Naive thymus-derived CD4-positive, alpha-beta T cell (primary cell): Measurements from ENCODE around the gene SCN2B. TPM values are rescaled to one million over a fixed set of nuclear protein-coding genes. Genes with fewer than 3 reads are reported as not detected.

Experiments used
- ATAC-seq: fragments of 150-1000 bp; cut with Tn5 transposase; 2 replicates; pipeline ENCODE4 v1.10.0; 2021; ENCODE audit warnings: mild to moderate bottlenecking, moderate library complexity
- CTCF ChIA-PET: fragments of 350-600 bp; sonication (Branson Sonifier 250); formaldehyde crosslinking; loops from one replicate; lab custom pipeline; 2021; ENCODE audit warnings: antibody characterized with exemption; lab: Charles Lee
- POLR2A ChIA-PET: fragments of 350-600 bp; sonication (Branson Sonifier 250); formaldehyde crosslinking; loops from one replicate; lab custom pipeline; 2021; ENCODE audit warnings: antibody characterized with exemption, inconsistent platforms; lab: Charles Lee
- DNase-seq, 9 donors: peaks; one replicate each; pipeline versions ENCODE4 v3.0.0 to v3.0.0-alpha.2; 2020 to 2022; ENCODE audit warnings: mixed read lengths in 1 of 9
- H3K27ac ChIP-seq: one replicate; pipeline ENCODE4 v1.7.0; 2013; ENCODE audit warnings: mild to moderate bottlenecking, low read depth, low read length, moderate library complexity
- H3K27me3 ChIP-seq, 2 donors: one replicate each; pipeline ENCODE4 v1.7.0; 2013; ENCODE audit warnings: low read length in 2 of 2, mild to moderate bottlenecking in 2 of 2, moderate library complexity in 2 of 2; ENCODE audit not compliant: control insufficient read depth in 2 of 2, insufficient read depth in 2 of 2
- H3K36me3 ChIP-seq, 3 experiments: 1 replicate in 2 of 3; 2 replicates in 1 of 3; pipeline ENCODE4 v1.7.0; 2013; ENCODE audit warnings: low read length in 3 of 3, mild to moderate bottlenecking in 3 of 3, moderate library complexity in 1 of 3; ENCODE audit not compliant: insufficient read depth in 3 of 3, control insufficient read depth in 2 of 3
- H3K4me1 ChIP-seq, 2 donors: one replicate each; pipeline ENCODE4 v1.7.0; 2013; ENCODE audit warnings: low read length in 2 of 2, mild to moderate bottlenecking in 2 of 2, moderate library complexity in 1 of 2; ENCODE audit not compliant: control insufficient read depth in 2 of 2, insufficient read depth in 2 of 2
- H3K4me3 ChIP-seq: 2 replicates; pipeline ENCODE4 v1.7.0; 2013; ENCODE audit warnings: mild to moderate bottlenecking, low read length
- H3K9me3 ChIP-seq, 3 experiments: 1 replicate in 2 of 3; 2 replicates in 1 of 3; pipeline ENCODE4 v1.7.0; 2013; ENCODE audit warnings: low read length in 3 of 3; ENCODE audit not compliant: control insufficient read depth in 2 of 3
- H3K27ac Mint-ChIP-seq, 9 donors: one replicate each; pipeline ENCODE4 v1.8.0; 2020 to 2022; ENCODE audit warnings: mixed read lengths in 9 of 9, mild to moderate bottlenecking in 8 of 9, moderate library complexity in 5 of 9, inconsistent platforms in 2 of 9
- H3K27me3 Mint-ChIP-seq, 5 donors: one replicate each; pipeline ENCODE4 v1.8.0; 2021 to 2022; ENCODE audit warnings: mixed read lengths in 5 of 5, mild to moderate bottlenecking in 1 of 5
- H3K36me3 Mint-ChIP-seq, 5 donors: one replicate each; pipeline ENCODE4 v1.8.0; 2020 to 2022; ENCODE audit warnings: mixed read lengths in 5 of 5, mild to moderate bottlenecking in 3 of 5, inconsistent platforms in 1 of 5
- H3K4me1 Mint-ChIP-seq, 7 donors: one replicate each; pipeline ENCODE4 v1.8.0; 2020 to 2022; ENCODE audit warnings: mixed read lengths in 7 of 7, mild to moderate bottlenecking in 3 of 7, inconsistent platforms in 1 of 7
- H3K4me3 Mint-ChIP-seq, 10 donors: one replicate each; pipeline ENCODE4 v1.8.0; 2020 to 2022; ENCODE audit warnings: mild to moderate bottlenecking in 10 of 10, mixed read lengths in 10 of 10, moderate library complexity in 6 of 10, inconsistent platforms in 2 of 10
- H3K9me3 Mint-ChIP-seq, 11 donors: one replicate each; pipeline ENCODE4 v1.8.0; 2020 to 2022; ENCODE audit warnings: mixed read lengths in 11 of 11, mild to moderate bottlenecking in 4 of 11, inconsistent platforms in 1 of 11, moderate library complexity in 1 of 11
- intact Hi-C, 2 donors: fragments of 100-400 bp; cut with micrococcal nuclease; formaldehyde crosslinking; loops; one replicate each; pipeline ENCODE4 v1.15.1; 2023
- polyA plus RNA-seq, 2 donors: library from polyadenylated mRNA; unstranded; fragments of 300-500 nt; fragmentation: Illumina TruSeq; gene quantifications; one replicate each; pipeline ENCODE4 v1.2.3, GENCODE V29; 2021
- total RNA-seq, 6 experiments: library from RNA in 5 of 6; stranded (reverse) in 5 of 6; gene quantifications; 1 replicate in 5 of 6; 2 replicates in 1 of 6; pipeline ENCODE4 v1.2.3 and lab custom pipeline; 2021 to 2026

SCN2B gene
- total and polyA plus RNA-seq, 7 experiments from 2014 or later = not detected

GRCh38 chr11:118112711-118113430, 63.6 kb downstream of the SCN2B start:
- H3K4me3 ChIP-seq = no peak overlapping the region
- no peaks in the 10 kb centered on the region for H3K4me1 ChIP-seq
- H3K27me3 Mint-ChIP-seq = peaks cover 5 to 26% (median 11%) of the 10 kb centered on the region in 5 donors
- POLR2A ChIA-PET = no interaction called here
- no peak overlapping the region for H3K27ac ChIP-seq
- intact Hi-C loops = no loop called here
- H3K27me3 ChIP-seq = no peaks in the 10 kb centered on the region
- H3K4me3 Mint-ChIP-seq = no peak overlapping the region
- CTCF ChIA-PET = interaction anchor here (1.1 kb wide), 1 partner anchor 12 kb away, joined by 3 read pairs; no protein-coding TSS in a partner anchor
- H3K27ac Mint-ChIP-seq = no peak overlapping the region
- DNase-seq (no peak), ATAC-seq (no peak)
- H3K36me3 ChIP-seq = no peaks in the 10 kb centered on the region
- H3K9me3 Mint-ChIP-seq = no peaks in the 10 kb centered on the region
- no peaks in the 10 kb centered on the region for H3K9me3 ChIP-seq
- peaks cover 0 to 20% (median 0%) of the 10 kb centered on the region in 7 donors for H3K4me1 Mint-ChIP-seq
- no peaks in the 10 kb centered on the region for H3K36me3 Mint-ChIP-seq

Other genes with a start within 250 kb of the SCN2B start
- gene TMPRSS13, start 247.2 kb downstream of the SCN2B start, total RNA-seq = 1 to 10 TPM; 2.4 to 4.1 (median 3.1) TPM
- gene TMPRSS13, start 247.2 kb downstream of the SCN2B start, polyA plus RNA-seq = under 1 TPM; 0.47 to 0.66 TPM
- gene IL10RA, start 190.2 kb downstream of the SCN2B start, total RNA-seq = 100 to 1,000 TPM; 154 to 300 (median 184) TPM
- gene IL10RA, start 190.2 kb downstream of the SCN2B start, polyA plus RNA-seq = 100 to 1,000 TPM in 1 of 2 donors, 10 to 100 TPM in 1; 85.2 to 163 TPM
- not detected for gene TMPRSS4, start 99.6 kb downstream of the SCN2B start, total RNA-seq
- not detected for gene TMPRSS4, start 99.6 kb downstream of the SCN2B start, polyA plus RNA-seq
- under 1 TPM in 3 of 5 experiments, not detected in 2; 0.11 to 0.60 (median 0.37) TPM for gene SMIM35, start 89.7 kb downstream of the SCN2B start, total RNA-seq
- gene SMIM35, start 89.7 kb downstream of the SCN2B start, polyA plus RNA-seq = under 1 TPM in 1 of 2 donors, not detected in 1; 0.18 TPM
- gene SCN4B, start 23.8 kb downstream of the SCN2B start, total RNA-seq = under 1 TPM in 1 of 5 experiments, not detected in 4; 0.19 TPM
- not detected for gene SCN4B, start 23.8 kb downstream of the SCN2B start, polyA plus RNA-seq
- gene JAML, start 48.4 kb upstream of the SCN2B start, total RNA-seq = 100 to 1,000 TPM in 3 of 5 experiments, 10 to 100 TPM in 2; 64.3 to 120 (median 118) TPM
- 100 to 1,000 TPM in 1 of 2 donors, 10 to 100 TPM in 1; 94.1 to 195 TPM for gene JAML, start 48.4 kb upstream of the SCN2B start, polyA plus RNA-seq
- 10 to 100 TPM; 13.3 to 17.4 (median 17.0) TPM for gene MPZL3, start 75.7 kb upstream of the SCN2B start, total RNA-seq
- 1 to 10 TPM; 3.6 to 4.6 TPM for gene MPZL3, start 75.7 kb upstream of the SCN2B start, polyA plus RNA-seq
- gene MPZL2, start 87.7 kb upstream of the SCN2B start, total RNA-seq = 1 to 10 TPM in 4 of 5 experiments, under 1 TPM in 1; 0.69 to 5.9 (median 1.6) TPM
- 1 to 10 TPM; 1.2 to 1.5 TPM for gene MPZL2, start 87.7 kb upstream of the SCN2B start, polyA plus RNA-seq
- gene CD3E, start 128.1 kb upstream of the SCN2B start, total RNA-seq = 100 to 1,000 TPM; 392 to 706 (median 670) TPM
- gene CD3E, start 128.1 kb upstream of the SCN2B start, polyA plus RNA-seq = 1,000 to 10,000 TPM in 1 of 2 donors, 100 to 1,000 TPM in 1; 987 to 1,286 TPM
- gene CD3D, start 166.1 kb upstream of the SCN2B start, total RNA-seq = 100 to 1,000 TPM; 232 to 597 (median 352) TPM
- gene CD3D, start 166.1 kb upstream of the SCN2B start, polyA plus RNA-seq = 1,000 to 10,000 TPM in 1 of 2 donors, 100 to 1,000 TPM in 1; 947 to 1,287 TPM
- 100 to 1,000 TPM; 122 to 220 (median 192) TPM for gene CD3G, start 167.7 kb upstream of the SCN2B start, total RNA-seq
- 100 to 1,000 TPM; 333 to 459 TPM for gene CD3G, start 167.7 kb upstream of the SCN2B start, polyA plus RNA-seq
- gene UBE4A, start 183.0 kb upstream of the SCN2B start, total RNA-seq = 10 to 100 TPM; 38.4 to 54.5 (median 46.9) TPM
- gene UBE4A, start 183.0 kb upstream of the SCN2B start, polyA plus RNA-seq = 10 to 100 TPM; 20.3 to 31.7 TPM
- gene ATP5MG, start 225.0 kb upstream of the SCN2B start, total RNA-seq = 100 to 1,000 TPM; 140 to 241 (median 154) TPM
- 100 to 1,000 TPM; 525 to 842 TPM for gene ATP5MG, start 225.0 kb upstream of the SCN2B start, polyA plus RNA-seq